Right lobe of liver (tissue), 4 donors: ENCODE results near the gene RHEBL1.

Experiments
- CTCF ChIP-seq, 4 donors: fragments of 200-600 bp in 3 of 4; fragments of 450-650 bp in 1 of 4; IDR thresholded peaks; one replicate each; pipeline versions ENCODE4 v1.5.1 to v1.8.0; 2016 to 2022; ENCODE audit warnings: antibody characterized with exemption in 4 of 4, mild to moderate bottlenecking in 2 of 4
- POLR2A ChIP-seq: fragments of 450-650 bp; IDR thresholded peaks from one replicate; pipeline ENCODE4 v1.6.1; 2017; ENCODE audit warnings: antibody characterized with exemption, mild to moderate bottlenecking
- donor health status: DM: no; HTN: no; CAD: no.
- donor health status: DM: no; HTN: no; CAD: no.
- donor health status: DM: no; HTN: yes; CAD: no.

- no peak for TF ChIP-seq CTCF (IDR thresholded peaks at IDR 0.05)
- no peak for TF ChIP-seq POLR2A
These were observed 47.1 kb downstream of the RHEBL1 start for GRCh38 chr12:49022558-49023178.
